Inferior parietal cortex (tissue), 1 donor: ENCODE data around the gene ITK.

Experiments
- DNase-seq: peaks from one replicate; pipeline ENCODE4 v3.0.0-alpha.2; 2016; ENCODE audit errors: extremely low spot score

The ITK gene

DNA sequence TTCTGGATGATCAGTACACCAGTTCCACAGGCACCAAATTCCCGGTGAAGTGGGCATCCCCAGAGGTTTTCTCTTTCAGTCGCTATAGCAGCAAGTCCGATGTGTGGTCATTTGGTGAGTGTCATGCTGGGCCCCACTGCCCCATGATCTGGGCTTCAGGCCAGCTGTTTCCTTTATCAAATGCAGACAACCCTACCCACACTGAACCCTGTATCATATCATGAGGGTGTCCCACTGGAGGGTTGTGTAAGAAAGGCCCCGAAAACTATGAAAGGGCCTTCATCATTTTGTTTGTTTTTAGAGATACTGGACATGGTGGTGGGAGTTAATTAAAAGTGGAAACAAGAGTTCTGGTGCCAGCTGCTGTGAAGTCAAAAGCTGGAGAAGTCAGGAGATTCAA is 65.2 kb downstream of the ITK start:
- no peak for DNase-seq

DNA sequence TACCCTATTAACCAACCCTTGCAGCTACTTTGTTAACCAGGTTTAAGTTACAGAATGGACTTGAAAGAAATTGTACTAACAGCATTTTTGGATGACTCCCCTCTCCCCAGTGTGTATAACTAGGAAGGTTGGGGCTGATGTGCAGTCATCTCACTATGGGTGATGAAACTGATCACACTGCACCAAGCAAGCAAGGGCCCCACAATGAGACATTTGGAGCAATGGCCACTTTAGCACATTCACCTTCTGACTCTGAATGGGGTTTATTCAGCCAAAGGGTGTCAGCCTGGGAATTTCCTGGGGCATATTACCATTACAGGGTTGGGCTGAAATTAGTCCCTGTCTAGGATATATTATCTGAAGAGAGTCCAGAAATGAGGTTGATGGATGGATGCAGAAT is 66.6 kb downstream of the ITK start:
- no peak for DNase-seq

DNA sequence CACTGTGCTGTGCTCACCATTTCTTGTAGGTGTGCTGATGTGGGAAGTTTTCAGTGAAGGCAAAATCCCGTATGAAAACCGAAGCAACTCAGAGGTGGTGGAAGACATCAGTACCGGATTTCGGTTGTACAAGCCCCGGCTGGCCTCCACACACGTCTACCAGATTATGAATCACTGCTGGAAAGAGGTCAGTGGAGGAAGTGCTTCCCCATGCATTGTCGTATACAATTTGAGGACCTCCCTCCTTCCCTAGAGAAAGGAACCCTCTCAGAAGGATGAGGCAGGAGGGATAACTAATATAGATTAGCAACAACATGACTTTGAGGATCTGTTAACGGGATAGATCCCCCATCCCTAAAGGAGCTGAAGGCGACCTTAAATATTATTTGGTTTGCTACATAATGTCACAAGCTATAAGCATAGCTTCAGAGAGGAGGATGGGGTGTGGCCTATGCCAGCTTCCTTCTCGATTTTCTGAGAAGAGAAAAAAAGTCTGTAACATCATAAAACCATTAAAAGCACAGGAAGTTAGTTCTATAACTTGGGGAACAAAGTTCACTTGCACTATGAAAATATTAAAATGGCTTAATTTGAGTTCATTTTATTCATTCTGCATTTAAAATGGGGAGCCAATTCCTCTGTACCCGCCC is 68.3 kb downstream of the ITK start:
- no peak for DNase-seq

DNA sequence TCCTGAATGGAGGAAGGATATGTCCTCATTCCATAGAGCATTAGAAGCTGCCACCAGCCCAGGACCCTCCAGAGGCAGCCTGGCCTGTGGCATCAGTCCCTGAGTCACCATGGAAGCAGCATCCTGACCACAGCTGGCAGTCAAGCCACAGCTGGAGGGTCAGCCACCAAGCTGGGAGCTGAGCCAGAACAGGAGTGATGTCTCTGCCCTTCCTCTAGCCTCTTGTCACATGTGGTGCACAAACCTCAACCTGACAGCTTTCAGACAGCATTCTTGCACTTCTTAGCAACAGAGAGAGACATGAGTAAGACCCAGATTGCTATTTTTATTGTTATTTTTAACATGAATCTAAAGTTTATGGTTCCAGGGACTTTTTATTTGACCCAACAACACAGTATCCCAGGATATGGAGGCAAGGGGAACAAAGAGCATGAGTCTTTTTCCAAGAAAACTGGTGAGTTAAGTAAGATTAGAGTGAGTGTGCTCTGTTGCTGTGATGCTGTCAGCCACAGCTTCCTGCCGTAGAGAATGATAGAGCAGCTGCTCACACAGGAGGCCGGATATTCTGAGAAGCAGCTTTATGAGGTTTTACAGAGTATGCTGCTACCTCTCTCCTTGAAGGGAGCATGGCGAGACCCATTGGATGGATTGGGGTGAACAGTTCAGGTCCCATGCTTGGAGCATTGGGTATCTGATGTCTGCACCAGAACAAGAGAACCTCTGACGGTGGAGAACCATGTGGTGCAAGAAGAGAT is 72.2 kb downstream of the ITK start:
- DNase-seq, result no peak

DNA sequence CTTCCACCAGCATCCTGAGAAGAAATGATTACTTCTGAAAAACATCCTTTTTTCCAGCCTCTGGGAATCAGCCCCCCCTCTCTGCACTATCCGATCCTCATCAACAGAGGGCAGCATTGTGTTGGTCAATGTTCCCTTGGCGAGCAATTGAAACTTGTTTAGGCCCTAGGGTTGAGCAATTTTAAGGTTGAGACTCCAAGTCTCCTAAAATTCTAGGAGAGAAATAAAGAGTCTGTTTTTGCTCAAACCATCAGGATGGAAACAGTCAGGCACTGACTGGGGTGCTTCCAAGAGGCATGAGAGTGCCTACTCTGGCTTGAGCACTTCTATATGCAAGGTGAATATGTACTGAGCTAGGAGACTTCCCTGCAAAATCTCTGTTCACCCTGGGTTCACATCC is 72.9 kb downstream of the ITK start:
- DNase-seq, result peak; percentile 85

DNA sequence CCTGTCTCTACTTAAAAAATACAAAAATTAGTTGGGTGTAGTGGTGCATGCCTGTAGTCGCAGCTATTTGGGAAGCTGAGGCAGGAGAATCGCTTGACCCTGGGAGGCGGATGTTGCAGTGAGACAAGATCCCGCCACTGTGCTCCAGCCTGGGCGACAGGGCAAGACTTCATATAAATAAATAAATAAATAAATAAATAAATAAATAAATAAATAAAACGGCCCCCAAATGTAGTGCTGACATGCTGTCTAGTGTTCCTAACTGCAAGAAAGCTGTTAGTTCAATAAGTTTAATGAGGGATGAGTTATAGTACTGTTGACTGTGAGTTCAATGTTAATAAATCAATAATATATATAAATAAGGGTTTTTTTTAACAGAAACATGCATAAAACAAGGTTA is 77.8 kb downstream of the ITK start:
- no peak for DNase-seq

DNA sequence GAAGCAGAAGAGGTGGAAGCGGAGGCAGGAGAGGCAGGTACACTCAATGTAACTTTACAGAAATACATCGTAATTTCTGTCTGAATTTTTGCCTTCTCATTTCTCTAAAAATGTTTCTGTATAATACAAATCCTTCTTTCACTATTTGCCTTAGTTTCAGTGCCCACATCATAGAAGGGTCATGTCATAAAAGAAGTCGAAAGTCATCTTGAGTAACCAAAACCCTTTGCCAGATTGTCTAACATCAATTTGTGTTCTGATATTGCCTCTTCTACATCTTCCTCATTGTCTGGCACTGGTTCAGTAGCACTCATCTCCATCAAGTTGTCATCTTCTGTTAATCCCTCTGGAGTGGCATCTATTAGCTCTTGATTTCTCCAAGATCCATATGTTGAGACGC is 79.1 kb downstream of the ITK start:
- no peak for DNase-seq

DNA sequence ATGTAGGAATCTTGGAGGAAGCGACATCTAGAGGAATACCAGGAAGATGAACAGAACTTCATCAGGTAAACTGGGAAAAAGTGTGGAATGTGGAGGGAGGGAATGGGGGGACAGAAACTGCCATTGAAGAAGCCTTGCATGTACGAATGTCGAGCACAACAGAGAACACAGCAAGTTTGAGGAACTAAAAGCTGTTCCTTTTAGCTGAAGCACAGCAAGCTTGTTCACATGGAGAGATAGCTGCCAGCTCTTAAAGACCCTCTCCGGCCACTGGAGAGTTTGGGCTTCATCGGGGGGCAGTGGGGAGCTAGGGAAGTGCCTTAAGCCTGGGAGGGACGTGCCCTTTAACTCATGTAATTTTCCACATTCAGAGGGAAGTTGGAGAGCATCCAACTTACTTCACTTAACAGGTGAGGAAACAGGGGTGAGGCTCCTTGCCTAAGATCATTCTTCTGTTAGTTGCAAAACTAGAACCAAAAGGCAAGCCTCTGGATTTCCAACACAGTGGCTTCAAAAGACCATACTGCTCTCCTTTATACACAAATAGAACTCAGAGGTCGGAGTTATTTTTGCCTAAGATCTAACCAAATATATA is 83.0 kb downstream of the ITK start:
- no peak for DNase-seq

DNA sequence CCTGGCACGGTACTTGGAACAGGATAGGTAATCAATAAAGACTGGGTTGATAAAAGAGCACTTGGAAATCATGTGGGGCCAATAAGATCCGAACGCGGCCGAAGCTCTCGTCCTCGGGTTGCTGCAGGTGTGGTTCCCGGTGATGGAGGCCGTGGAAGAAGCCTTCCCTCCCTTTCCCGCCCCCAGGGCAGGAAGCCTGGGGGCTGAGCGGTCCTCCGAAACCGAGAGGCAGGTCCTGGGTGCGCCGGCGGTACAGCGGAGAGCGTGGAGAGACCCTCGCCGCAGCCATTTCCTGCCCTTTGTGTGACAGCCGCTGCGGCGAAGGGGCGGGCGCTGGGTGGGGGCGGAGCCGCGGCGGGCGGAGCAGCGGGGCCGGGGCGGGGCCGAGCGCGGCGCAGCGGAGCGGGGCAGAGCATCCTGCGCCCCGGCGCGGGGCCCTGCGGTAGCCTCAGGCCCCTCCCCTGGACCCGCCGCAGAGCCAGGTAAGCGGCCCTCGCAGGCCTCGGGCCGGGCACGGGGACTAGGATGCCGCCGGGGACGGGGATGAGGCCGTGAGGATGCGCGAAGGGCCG is 85.2 kb downstream of the ITK start, which contains the start of gene CYFIP2:
Gene CYFIP2, plus strand, starts transcription at position 410 of the 572 bp plus-strand sequence. CDS start 19,239 bp downstream, outside the sequence.
- DNase-seq, result no peak

DNA sequence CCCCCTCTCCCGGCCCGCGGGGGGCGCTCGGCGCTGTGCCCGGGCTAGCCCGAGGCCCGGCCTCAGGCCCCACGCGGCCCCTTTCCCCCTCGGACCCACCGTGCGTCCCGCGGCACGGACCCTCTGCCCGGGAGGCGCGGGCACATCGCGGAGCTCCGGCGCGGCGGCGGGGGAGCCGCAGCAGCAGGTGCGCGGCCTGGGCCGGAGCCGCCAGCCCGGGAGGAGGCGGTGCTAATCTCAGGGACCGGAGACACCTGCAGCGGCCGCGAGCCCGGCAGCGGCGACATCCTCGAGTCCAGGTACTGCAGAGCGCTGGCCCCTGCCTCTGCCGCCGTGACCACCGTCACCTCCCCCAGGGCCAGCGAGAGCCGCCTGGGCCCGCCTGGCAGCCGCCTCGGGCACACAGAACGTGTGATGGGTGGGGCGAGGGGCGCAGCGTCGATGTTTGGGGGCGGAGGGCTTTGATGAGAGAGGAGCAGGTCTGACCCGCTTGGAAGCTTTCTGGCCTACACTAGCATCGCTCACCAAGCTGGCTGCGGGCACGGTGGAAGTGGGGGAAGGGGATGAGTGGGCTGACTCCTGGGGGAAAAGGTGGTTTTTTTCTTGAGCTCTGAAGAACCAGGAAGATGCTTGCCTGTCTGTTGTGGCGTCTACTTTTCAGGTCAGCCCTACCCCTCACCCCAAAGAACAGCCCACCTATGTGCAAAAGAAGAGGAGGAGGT is 85.8 kb downstream of the ITK start:
- DNase-seq, result no peak

DNA sequence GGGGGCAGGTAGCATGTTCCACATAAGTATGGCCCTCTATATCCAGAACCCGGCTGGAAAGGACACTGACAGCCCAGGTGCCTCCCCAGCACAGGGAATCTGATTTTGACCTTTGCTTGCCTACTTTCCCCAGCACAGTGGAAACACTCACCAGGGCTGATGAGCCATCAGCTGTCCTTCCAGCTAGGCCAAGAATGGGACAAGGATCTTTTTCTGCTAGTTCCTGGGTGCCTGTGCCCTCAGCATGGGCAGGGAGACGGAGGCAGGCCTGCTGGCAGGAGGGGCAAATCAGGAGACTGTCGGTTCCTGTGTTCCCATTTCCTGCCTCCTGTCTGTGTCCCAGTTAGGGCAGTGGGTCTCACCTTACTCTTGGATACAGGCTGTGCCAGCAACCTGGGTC is 86.4 kb downstream of the ITK start:
- DNase-seq, result no peak

DNA sequence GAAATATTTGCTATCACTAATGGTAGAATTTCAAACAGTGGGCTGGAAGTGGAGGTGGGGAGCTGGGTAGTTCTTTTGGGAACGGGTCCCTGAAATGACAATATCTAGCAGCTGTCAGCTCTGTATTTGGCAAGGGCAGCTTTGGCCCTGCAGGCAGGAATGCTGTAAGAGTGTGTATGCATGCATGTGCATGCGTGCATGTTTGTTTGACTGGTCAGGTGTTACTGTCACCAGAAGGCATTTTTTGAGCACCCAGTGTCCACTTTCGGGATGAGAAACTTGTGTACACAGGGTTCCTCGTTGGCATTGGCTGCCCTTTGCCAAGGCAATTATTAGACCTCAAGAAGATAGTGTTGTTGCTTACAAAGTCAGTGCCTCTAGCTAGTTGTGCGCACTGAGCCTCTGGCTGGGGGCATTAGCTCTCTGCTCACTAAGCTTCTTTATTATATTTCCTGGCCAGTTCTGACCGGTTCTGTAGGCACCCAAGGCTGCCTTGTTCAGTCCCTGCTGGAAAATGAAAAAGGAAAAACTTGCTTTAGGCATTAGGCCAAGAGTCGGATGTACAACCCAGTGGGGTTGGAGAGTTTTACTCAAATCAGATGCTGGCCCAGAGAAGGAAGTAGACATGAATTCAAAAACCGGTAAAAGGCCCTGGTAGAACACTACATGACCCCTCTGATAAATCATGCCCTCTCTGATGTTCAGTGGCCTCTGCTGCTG is 87.3 kb downstream of the ITK start:
- DNase-seq, result no peak

DNA sequence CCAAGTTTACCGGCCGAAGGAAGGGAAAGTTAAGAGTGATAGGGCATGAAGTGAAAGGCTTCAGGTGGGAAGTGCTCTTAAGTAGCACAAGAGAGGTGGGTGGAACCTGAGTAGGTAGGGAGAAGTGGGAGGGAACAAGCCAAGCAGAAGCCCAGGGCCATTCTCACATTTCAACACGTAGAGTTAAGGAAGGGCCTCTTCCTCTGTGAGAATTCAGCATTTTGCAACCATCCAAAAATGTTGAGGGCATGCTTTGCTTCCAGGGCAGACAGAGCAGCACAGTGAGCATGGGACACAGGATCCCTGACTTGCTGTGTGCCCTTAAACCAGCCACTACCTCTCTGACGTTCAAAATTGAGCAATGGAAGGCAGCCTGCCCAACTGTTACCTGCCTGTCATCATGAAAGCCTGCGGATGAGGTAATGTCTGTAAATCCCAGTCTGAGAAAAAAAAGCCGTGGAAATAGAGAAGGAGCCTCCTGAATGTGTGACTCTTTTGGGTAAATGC is 88.6 kb downstream of the ITK start:
- no peak for DNase-seq

DNA sequence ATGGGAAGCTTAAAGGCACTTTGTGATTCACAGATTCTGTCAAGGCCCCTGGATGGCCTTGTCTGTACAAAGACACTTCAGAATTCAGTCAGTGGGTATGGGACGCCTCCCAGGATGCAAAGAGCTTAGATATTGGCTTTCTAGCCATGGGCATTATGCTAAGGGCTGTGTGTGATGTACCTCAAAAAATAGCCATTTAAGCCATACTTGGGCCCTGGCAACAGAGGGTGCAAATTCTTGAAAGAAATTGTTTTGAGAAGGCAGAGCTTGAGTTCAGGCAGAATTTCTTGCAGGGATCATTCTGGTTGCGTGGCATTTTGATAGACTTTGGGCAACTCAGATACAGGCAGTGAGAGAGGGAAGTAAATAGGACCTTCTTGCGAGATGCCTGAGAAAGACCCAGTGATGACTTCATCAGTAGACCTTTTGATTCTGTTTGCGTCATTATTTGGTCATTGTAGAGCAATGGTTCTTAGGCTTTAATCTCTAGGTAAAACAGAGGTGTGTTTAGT is 89.2 kb downstream of the ITK start:
- no peak for DNase-seq

DNA sequence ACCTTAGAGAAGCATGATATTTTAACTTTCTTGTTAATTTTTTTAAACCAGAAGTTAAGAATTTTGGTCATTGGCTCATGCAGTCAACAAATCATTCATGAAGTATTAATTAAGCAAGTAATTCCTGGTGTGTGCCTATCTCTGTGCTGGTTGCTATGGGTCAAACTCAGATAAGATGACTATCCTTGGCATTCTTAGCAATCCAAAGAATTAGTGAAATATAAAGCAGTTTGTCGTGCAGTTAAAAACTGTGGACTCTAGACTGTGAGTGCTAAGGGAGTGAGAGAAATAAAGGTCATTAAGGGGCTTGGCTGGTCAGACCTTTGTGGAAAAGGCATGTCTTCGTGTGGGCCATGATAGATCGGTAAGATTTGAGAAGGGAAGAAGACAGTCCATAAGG is 90.1 kb downstream of the ITK start:
- DNase-seq, result no peak

DNA sequence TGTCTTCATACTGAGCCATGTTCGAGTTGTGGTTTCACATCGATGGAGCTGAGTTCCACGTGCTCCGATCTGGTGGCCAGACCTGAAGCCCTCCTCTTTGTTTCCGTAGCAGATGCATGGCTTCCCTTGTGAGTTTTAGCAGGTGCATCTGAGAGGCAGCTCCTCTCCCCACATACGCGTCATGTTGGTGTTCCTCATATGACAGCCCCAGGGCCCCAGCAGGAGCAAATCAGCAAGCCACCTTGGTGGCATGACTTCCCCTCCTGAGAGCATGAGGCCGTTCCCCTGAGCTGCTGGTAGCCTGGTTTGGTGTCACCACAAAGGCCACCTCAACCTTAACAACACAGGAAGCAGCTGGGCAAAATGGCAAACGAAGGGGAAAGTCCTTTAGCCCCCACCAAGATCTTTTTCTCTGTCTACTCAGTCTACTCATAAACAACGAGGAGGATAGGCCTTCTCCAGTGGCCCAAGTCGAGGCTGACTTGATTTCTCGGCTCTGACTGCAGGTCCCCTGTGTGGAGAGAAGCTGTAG is 91.2 kb downstream of the ITK start:
- DNase-seq, result no peak

DNA sequence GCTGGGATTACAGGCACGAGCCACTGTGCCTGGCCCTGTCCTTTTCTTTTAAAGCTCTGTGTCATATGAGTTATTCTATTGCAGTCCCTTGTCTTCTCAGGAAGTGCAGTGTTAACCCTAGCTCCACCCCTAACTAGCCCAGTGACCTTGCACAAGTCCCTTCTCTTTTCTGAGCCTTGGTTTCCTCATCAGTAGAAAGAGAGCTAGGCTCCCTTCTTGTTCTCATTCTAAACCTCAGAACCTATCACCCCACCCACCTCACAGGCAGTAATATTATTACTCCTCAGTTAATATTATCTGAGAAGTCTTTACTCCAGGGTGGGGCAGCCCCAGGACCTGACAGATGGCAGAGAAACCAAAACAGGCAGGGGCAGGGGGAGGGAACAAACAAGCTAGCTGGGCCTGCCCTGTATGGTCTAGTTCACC is 92.5 kb downstream of the ITK start:
- no peak for DNase-seq

DNA sequence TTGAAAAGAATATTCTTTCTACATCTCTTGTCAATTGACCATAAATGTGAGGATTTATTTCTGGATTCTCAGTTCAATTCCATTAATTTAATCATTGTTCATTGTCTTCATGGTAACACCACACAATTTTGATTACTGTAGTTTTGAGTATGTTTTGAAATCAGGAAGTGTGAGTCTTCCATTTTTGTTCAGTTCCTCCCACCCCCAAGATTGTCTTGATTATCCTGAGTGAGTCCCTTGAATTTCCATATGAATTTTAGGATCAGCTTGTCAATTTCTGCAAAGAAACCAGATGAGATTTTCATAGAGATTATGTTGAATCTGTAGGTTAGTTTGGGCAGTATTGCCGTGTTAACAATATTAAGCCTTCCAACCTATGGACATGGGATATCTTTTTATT is 94.8 kb downstream of the ITK start:
- DNase-seq, result no peak

DNA sequence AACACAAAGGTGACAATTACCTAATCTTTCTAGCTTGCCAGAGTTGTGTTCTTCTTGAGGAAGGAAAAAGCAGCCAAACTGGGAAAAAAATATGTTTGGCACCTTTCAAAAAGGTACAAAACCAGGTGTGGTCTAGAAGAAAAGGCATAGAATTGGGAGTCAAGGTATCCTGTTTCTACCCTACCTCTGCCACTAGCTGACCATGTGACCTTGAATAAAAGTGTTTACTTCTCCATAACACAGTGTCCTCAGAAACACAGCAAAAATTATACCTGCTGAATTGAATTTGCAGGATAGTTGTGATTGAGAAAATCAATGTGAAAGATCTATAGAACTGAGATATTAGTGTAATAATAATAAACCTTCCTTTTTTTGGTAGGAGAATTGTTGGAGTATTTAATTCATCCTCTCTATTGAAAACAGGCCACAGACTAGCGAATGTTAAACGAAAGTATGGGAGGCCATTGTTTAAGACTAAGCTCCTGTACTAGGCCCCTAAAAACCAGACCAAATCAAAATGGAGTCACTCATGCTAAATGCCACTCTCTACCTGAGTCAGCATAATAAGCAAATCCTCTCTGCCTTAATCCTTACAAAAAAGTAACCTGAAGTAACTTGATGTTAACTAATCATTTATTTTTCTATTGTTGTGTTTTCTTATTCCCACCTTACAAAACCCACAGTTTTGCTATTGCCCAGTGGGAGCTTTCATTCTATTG is 97.8 kb downstream of the ITK start:
- no peak for DNase-seq

DNA sequence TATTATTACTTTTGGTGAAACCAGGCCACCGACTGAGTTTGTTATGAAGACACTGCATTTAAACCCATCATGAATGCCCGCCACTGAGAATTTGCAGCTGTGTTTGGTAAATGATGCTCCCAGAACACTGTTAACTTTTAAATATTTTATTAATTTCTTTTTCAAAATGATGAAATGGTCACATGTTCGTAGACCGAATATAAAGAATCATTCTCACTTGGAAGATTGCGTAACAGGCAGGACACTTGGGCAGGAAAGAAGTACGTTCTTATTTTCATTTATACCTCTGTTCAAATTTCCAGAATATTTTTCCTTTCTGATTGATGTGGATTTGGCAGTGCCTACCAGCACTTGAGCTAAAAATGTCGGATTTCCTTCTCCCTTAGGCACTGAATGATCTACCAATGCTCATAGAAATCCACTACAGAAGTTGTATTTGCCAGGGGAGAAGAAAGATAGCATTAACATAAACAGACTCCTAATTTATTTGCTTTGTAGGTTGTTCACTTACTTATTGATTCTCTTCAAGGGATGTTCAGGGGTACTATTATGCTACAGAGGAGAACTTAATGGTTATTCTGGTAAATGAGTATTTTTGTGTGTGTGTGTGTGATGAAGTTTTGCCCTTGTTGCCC is 99.1 kb downstream of the ITK start:
- no peak for DNase-seq
